CD4-positive, alpha-beta memory T cell (primary cell): ENCODE data around the gene STYXL1. TPM values are rescaled to one million over a fixed set of nuclear protein-coding genes. Genes with fewer than 3 reads are reported as not detected.
A peak's percentile ranks its signal among the peaks of the same experiment; 100 is the strongest.

Source experiments
- CTCF ChIA-PET: fragments of 350-600 bp; sonication (Branson Sonifier 250); formaldehyde crosslinking; loops from one replicate; lab custom pipeline; 2021; ENCODE audit warnings: inconsistent platforms; ENCODE audit not compliant: partially characterized antibody; lab: Charles Lee
- POLR2A ChIA-PET: fragments of 350-600 bp; sonication (Branson Sonifier 250); formaldehyde crosslinking; loops from one replicate; lab custom pipeline; 2021; ENCODE audit not compliant: partially characterized antibody; lab: Charles Lee
- DNase-seq, 5 donors: peaks; one replicate each; pipeline versions ENCODE4 v3.0.0 to v3.0.0-alpha.2; 2020 to 2022; ENCODE audit warnings: mixed read lengths in 1 of 5
- H3K27ac ChIP-seq: one replicate; pipeline ENCODE4 v1.7.0; 2013; ENCODE audit warnings: low read depth, low read length
- H3K27me3 ChIP-seq: 2 replicates; pipeline ENCODE4 v1.7.0; 2013; ENCODE audit warnings: mild to moderate bottlenecking, low read length, moderate library complexity; ENCODE audit not compliant: insufficient read depth
- H3K36me3 ChIP-seq: 2 replicates; pipeline ENCODE4 v1.7.0; 2013; ENCODE audit warnings: mild to moderate bottlenecking, low read length, moderate library complexity; ENCODE audit not compliant: insufficient read depth
- H3K4me1 ChIP-seq: 2 replicates; pipeline ENCODE4 v1.7.0; 2013; ENCODE audit warnings: mild to moderate bottlenecking, low read length, moderate library complexity; ENCODE audit not compliant: insufficient read depth
- H3K4me3 ChIP-seq, 2 donors: one replicate each; pipeline ENCODE4 v1.7.0; 2013; ENCODE audit warnings: low read length in 2 of 2, mild to moderate bottlenecking in 1 of 2
- H3K9me3 ChIP-seq, 2 donors: one replicate each; pipeline ENCODE4 v1.7.0; 2013; ENCODE audit warnings: low read length in 2 of 2, control low read depth in 1 of 2; ENCODE audit not compliant: control insufficient read depth in 1 of 2
- H3K27ac Mint-ChIP-seq, 7 donors: one replicate each; pipeline ENCODE4 v1.8.0; 2020 to 2021; ENCODE audit warnings: mixed read lengths in 7 of 7, mild to moderate bottlenecking in 6 of 7, inconsistent platforms in 3 of 7, moderate library complexity in 3 of 7
- H3K27me3 Mint-ChIP-seq, 2 donors: one replicate each; pipeline ENCODE4 v1.8.0; 2020 to 2021; ENCODE audit warnings: mixed read lengths in 2 of 2
- H3K36me3 Mint-ChIP-seq, 2 donors: one replicate each; pipeline ENCODE4 v1.8.0; 2020 to 2021; ENCODE audit warnings: mixed read lengths in 2 of 2, inconsistent platforms in 1 of 2, mild to moderate bottlenecking in 1 of 2
- H3K4me1 Mint-ChIP-seq, 4 donors: one replicate each; pipeline ENCODE4 v1.8.0; 2020 to 2021; ENCODE audit warnings: mixed read lengths in 4 of 4, mild to moderate bottlenecking in 1 of 4
- H3K4me3 Mint-ChIP-seq, 8 donors: one replicate each; pipeline ENCODE4 v1.8.0; 2020 to 2021; ENCODE audit warnings: mixed read lengths in 8 of 8, mild to moderate bottlenecking in 7 of 8, moderate library complexity in 6 of 8, inconsistent platforms in 3 of 8
- H3K9me3 Mint-ChIP-seq, 8 donors: one replicate each; pipeline ENCODE4 v1.8.0; 2020 to 2021; ENCODE audit warnings: mixed read lengths in 8 of 8, mild to moderate bottlenecking in 5 of 8, inconsistent platforms in 3 of 8, moderate library complexity in 1 of 8
- intact Hi-C: fragments of 100-400 bp; cut with micrococcal nuclease; formaldehyde crosslinking; loops from one replicate; pipeline ENCODE4 v1.15.1; 2023
- polyA plus RNA-seq, 2 donors: library from polyadenylated mRNA; unstranded; fragments of 300-500 nt; fragmentation: Illumina TruSeq; gene quantifications; one replicate each; pipeline ENCODE4 v1.2.3, GENCODE V29; 2021
- total RNA-seq, 2 experiments: library from RNA; stranded (reverse); gene quantifications; one replicate each; pipeline ENCODE4 v1.2.3, GENCODE V29; 2021

Gene STYXL1
- total and polyA plus RNA-seq, 4 experiments from 2014 or later: 18.9 to 71.0 (median 33.7) TPM

GRCh38 chr7:75962607-75963380 is 85.0 kb downstream of the STYXL1 start:
- no peaks in the 10 kb centered on the region for H3K9me3 ChIP-seq
- Mint-ChIP-seq H3K27me3 (no peaks in the 10 kb centered on the region), H3K4me3 (no peak overlapping the region), H3K9me3 (no peaks in the 10 kb centered on the region), H3K27ac (peak overlapping the region in 2 of 7 donors; percentile 0 to 17), H3K36me3 (peaks cover 18 to 27% of the 10 kb centered on the region in 2 donors), H3K4me1 (peaks cover 0 to 4% (median 2%) of the 10 kb centered on the region in 4 donors)
- ChIA-PET CTCF (no interaction called here), POLR2A (no interaction called here)
- H3K4me1 ChIP-seq: no peaks in the 10 kb centered on the region
- intact Hi-C loops: no loop called here
- no peak for DNase-seq
- no peaks in the 10 kb centered on the region for H3K27me3 ChIP-seq
- no peaks in the 10 kb centered on the region for H3K36me3 ChIP-seq
- no peak overlapping the region for H3K27ac ChIP-seq
- H3K4me3 ChIP-seq: no peak overlapping the region

- Mint-ChIP-seq H3K9me3 (no peaks in the 10 kb centered on the region), H3K27ac (no peak overlapping the region), H3K27me3 (no peaks in the 10 kb centered on the region), H3K4me1 (peaks cover 0 to 4% (median 2%) of the 10 kb centered on the region in 4 donors), H3K4me3 (no peak overlapping the region), H3K36me3 (peaks cover 25 to 37% of the 10 kb centered on the region in 2 donors)
- Histone ChIP-seq H3K4me3 (no peak overlapping the region), H3K27ac (no peak overlapping the region), H3K36me3 (peaks cover 3% of the 10 kb centered on the region), H3K27me3 (no peaks in the 10 kb centered on the region), H3K4me1 (no peaks in the 10 kb centered on the region), H3K9me3 (no peaks in the 10 kb centered on the region)
- intact Hi-C loops: no loop called here
- CTCF ChIA-PET: no interaction called here
- POLR2A ChIA-PET: no interaction called here
- DNase-seq: no peak
These were observed 86.6 kb downstream of the STYXL1 start for GRCh38 chr7:75961218-75961617.

DNA sequence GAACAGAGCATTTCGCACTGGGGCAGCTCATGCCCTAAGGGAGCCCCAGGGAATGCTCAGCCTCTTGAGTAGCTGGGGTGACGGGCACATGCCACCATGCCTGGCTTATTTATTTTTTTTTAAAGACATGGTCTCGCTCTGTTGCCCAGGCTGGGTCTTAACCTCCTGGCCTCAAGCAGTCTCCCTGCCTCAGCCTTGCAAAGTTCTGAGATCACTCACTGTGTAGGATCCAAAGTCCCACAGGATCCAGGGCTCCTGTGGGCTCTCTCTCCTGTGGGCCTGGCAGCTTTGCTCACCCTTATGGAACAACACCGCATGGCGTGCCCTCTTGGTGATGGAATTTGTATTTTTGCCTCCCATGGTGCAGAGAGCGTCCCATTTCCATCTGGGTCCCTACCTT is 87.4 kb downstream of the STYXL1 start:
- H3K27ac ChIP-seq: no peak overlapping the region
- no peaks in the 10 kb centered on the region for H3K27me3 ChIP-seq
- peaks cover 29 to 42% of the 10 kb centered on the region in 2 donors for H3K36me3 Mint-ChIP-seq
- peaks cover 0 to 4% (median 2%) of the 10 kb centered on the region in 4 donors for H3K4me1 Mint-ChIP-seq
- peaks cover 8% of the 10 kb centered on the region for H3K36me3 ChIP-seq
- intact Hi-C loops: no loop called here
- ChIA-PET POLR2A (no interaction called here), CTCF (no interaction called here)
- H3K4me3 Mint-ChIP-seq: no peak overlapping the region
- no peaks in the 10 kb centered on the region for H3K27me3 Mint-ChIP-seq
- H3K9me3 Mint-ChIP-seq: no peaks in the 10 kb centered on the region
- no peak overlapping the region for H3K27ac Mint-ChIP-seq
- no peaks in the 10 kb centered on the region for H3K9me3 ChIP-seq
- no peaks in the 10 kb centered on the region for H3K4me1 ChIP-seq
- no peak for DNase-seq
- H3K4me3 ChIP-seq: no peak overlapping the region

- Mint-ChIP-seq H3K4me3 (no peak overlapping the region), H3K4me1 (peaks cover 0 to 4% (median 2%) of the 10 kb centered on the region in 4 donors), H3K36me3 (peaks cover 30 to 45% of the 10 kb centered on the region in 2 donors), H3K9me3 (no peaks in the 10 kb centered on the region), H3K27ac (no peak overlapping the region), H3K27me3 (no peaks in the 10 kb centered on the region)
- Histone ChIP-seq H3K27ac (no peak overlapping the region), H3K27me3 (no peaks in the 10 kb centered on the region), H3K9me3 (no peaks in the 10 kb centered on the region), H3K4me1 (no peaks in the 10 kb centered on the region), H3K36me3 (peaks cover 8% of the 10 kb centered on the region), H3K4me3 (no peak overlapping the region)
- ChIA-PET CTCF (no interaction called here), POLR2A (no interaction called here)
- intact Hi-C loops: no loop called here
- DNase-seq: no peak
These were observed 88.8 kb downstream of the STYXL1 start for GRCh38 chr7:75958802-75959543.

- Mint-ChIP-seq H3K4me3 (no peak overlapping the region), H3K27ac (peak overlapping the region in 1 of 7 donors; percentile 29), H3K27me3 (no peaks in the 10 kb centered on the region), H3K36me3 (peaks cover 26 to 45% of the 10 kb centered on the region in 2 donors), H3K9me3 (no peaks in the 10 kb centered on the region), H3K4me1 (peaks cover 0 to 1% (median 0%) of the 10 kb centered on the region in 4 donors)
- Histone ChIP-seq H3K4me3 (no peak overlapping the region), H3K9me3 (no peaks in the 10 kb centered on the region), H3K36me3 (peaks cover 8% of the 10 kb centered on the region), H3K27ac (no peak overlapping the region), H3K4me1 (no peaks in the 10 kb centered on the region), H3K27me3 (no peaks in the 10 kb centered on the region)
- DNase-seq: no peak
- ChIA-PET POLR2A (no interaction called here), CTCF (interaction anchor here (1.5 kb wide), 1 partner anchor 15 kb away, joined by 3 read pairs; no protein-coding TSS in a partner anchor)
- intact Hi-C loops: no loop called here
These were observed 90.6 kb downstream of the STYXL1 start for GRCh38 chr7:75957021-75957736.

GRCh38 chr7:75955331-75955955 is 92.4 kb downstream of the STYXL1 start:
- intact Hi-C loops: no loop called here
- Mint-ChIP-seq H3K27ac (peak overlapping the region in 1 of 7 donors; percentile 48), H3K4me3 (no peak overlapping the region), H3K4me1 (no peaks in the 10 kb centered on the region), H3K36me3 (peaks cover 23 to 40% of the 10 kb centered on the region in 2 donors), H3K27me3 (no peaks in the 10 kb centered on the region), H3K9me3 (no peaks in the 10 kb centered on the region)
- POLR2A ChIA-PET: no interaction called here
- no peak overlapping the region for H3K27ac ChIP-seq
- no peak overlapping the region for H3K4me3 ChIP-seq
- no peak for DNase-seq
- H3K9me3 ChIP-seq: no peaks in the 10 kb centered on the region
- H3K4me1 ChIP-seq: no peaks in the 10 kb centered on the region
- no peaks in the 10 kb centered on the region for H3K27me3 ChIP-seq
- CTCF ChIA-PET: no interaction called here
- peaks cover 8% of the 10 kb centered on the region for H3K36me3 ChIP-seq
